ENCODE results near the gene KIAA1328. TPM values are rescaled to one million over a fixed set of nuclear protein-coding genes. Genes with fewer than 3 reads are reported as not detected.
"Not testable (repeated sequence)": the region's sequence is repeated elsewhere in the genome, so short reads cannot be mapped to it uniquely, and the experiment has no call there.

KIAA1328 gene
- total and polyA plus RNA-seq, 4 donors: 2.8 to 48.1 (median 7.0) TPM

- no peak for TF ChIP-seq CTCF (IDR thresholded peaks at IDR 0.05; ENCODE audit: control extremely low read depth, extremely low read depth)
- H3K4me1 ChIP-seq (ENCODE audit: control insufficient read depth in 5 of 5, insufficient read depth in 5 of 5, low read length in 5 of 5): no peaks in the 10 kb centered on the region
- no peak for ATAC-seq (ENCODE audit: insufficient read depth, low FRiP score)
- no peak overlapping the region for H3K4me3 ChIP-seq
- no peak overlapping the region for H3K27ac ChIP-seq (ENCODE audit: low read depth in 1 of 2, low read length in 1 of 2)
- H3K9me3 ChIP-seq (ENCODE audit: control insufficient read depth in 4 of 4, insufficient read depth in 3 of 4, low read length in 3 of 4): peaks cover 0 to 3% (median 0%) of the 10 kb centered on the region in 4 donors
- H3K27me3 ChIP-seq (ENCODE audit: control insufficient read depth in 3 of 3, insufficient read depth in 3 of 3, low read length in 2 of 3): no peaks in the 10 kb centered on the region
- DNase-seq: peak in 1 of 3 donors; percentile 25
- H3K9ac ChIP-seq (ENCODE audit: insufficient read depth in 1 of 2, low read length in 2 of 2): no peak overlapping the region
- peaks cover 0 to 3% (median 0%) of the 10 kb centered on the region in 4 donors for H3K36me3 ChIP-seq (ENCODE audit: control insufficient read depth in 4 of 4, insufficient read depth in 4 of 4, low read length in 4 of 4)
Observed at GRCh38 chr18:36872329-36872728, 43.4 kb downstream of the KIAA1328 start.

GRCh38 chr18:36873826-36874225 is 44.9 kb downstream of the KIAA1328 start:
- not testable (repeated sequence) for H3K36me3 ChIP-seq (ENCODE audit: control insufficient read depth in 4 of 4, insufficient read depth in 4 of 4, low read length in 4 of 4); ATAC-seq (ENCODE audit: insufficient read depth, low FRiP score); H3K27me3 ChIP-seq (ENCODE audit: control insufficient read depth in 3 of 3, insufficient read depth in 3 of 3, low read length in 2 of 3); H3K4me3 ChIP-seq; H3K9ac ChIP-seq (ENCODE audit: insufficient read depth in 1 of 2, low read length in 2 of 2); H3K27ac ChIP-seq (ENCODE audit: low read depth in 1 of 2, low read length in 1 of 2); H3K9me3 ChIP-seq (ENCODE audit: control insufficient read depth in 4 of 4, insufficient read depth in 3 of 4, low read length in 3 of 4); H3K4me1 ChIP-seq (ENCODE audit: control insufficient read depth in 5 of 5, insufficient read depth in 5 of 5, low read length in 5 of 5); DNase-seq

GRCh38 chr18:36879796-36880195 is 50.9 kb downstream of the KIAA1328 start:
- H3K4me3 ChIP-seq; H3K4me1 ChIP-seq (ENCODE audit: control insufficient read depth in 5 of 5, insufficient read depth in 5 of 5, low read length in 5 of 5); H3K9ac ChIP-seq (ENCODE audit: insufficient read depth in 1 of 2, low read length in 2 of 2); ATAC-seq (ENCODE audit: insufficient read depth, low FRiP score); DNase-seq; H3K9me3 ChIP-seq (ENCODE audit: control insufficient read depth in 4 of 4, insufficient read depth in 3 of 4, low read length in 3 of 4); H3K27ac ChIP-seq (ENCODE audit: low read depth in 1 of 2, low read length in 1 of 2); H3K27me3 ChIP-seq (ENCODE audit: control insufficient read depth in 3 of 3, insufficient read depth in 3 of 3, low read length in 2 of 3); H3K36me3 ChIP-seq (ENCODE audit: control insufficient read depth in 4 of 4, insufficient read depth in 4 of 4, low read length in 4 of 4): not testable (repeated sequence)
- WGBS, 2 donors: 91 to 99% methylated on average over 3 of the region's 3 CpGs

- Histone ChIP-seq H3K27ac (ENCODE audit: low read depth in 1 of 2, low read length in 1 of 2) (no peak overlapping the region), H3K36me3 (ENCODE audit: control insufficient read depth in 4 of 4, insufficient read depth in 4 of 4, low read length in 4 of 4) (no peaks in the 10 kb centered on the region), H3K9ac (ENCODE audit: insufficient read depth in 1 of 2, low read length in 2 of 2) (no peak overlapping the region), H3K4me3 (no peak overlapping the region), H3K9me3 (ENCODE audit: control insufficient read depth in 4 of 4, insufficient read depth in 3 of 4, low read length in 3 of 4) (no peaks in the 10 kb centered on the region), H3K4me1 (ENCODE audit: control insufficient read depth in 5 of 5, insufficient read depth in 5 of 5, low read length in 5 of 5) (peaks cover 0 to 23% (median 7%) of the 10 kb centered on the region in 5 donors), H3K27me3 (ENCODE audit: control insufficient read depth in 3 of 3, insufficient read depth in 3 of 3, low read length in 2 of 3) (no peaks in the 10 kb centered on the region)
- ATAC-seq (ENCODE audit: insufficient read depth, low FRiP score) (no peak), DNase-seq (peak; percentile 59 to 85 (median 79))
- 69 to 81% methylated on average over 2 of the region's 2 CpGs for WGBS, 2 donors
- no peak for TF ChIP-seq CTCF (IDR thresholded peaks at IDR 0.05; ENCODE audit: control extremely low read depth, extremely low read depth)
Observed at GRCh38 chr18:36885981-36886380, 57.1 kb downstream of the KIAA1328 start.

- Histone ChIP-seq H3K27ac (ENCODE audit: low read depth in 1 of 2, low read length in 1 of 2) (no peak overlapping the region), H3K36me3 (ENCODE audit: control insufficient read depth in 4 of 4, insufficient read depth in 4 of 4, low read length in 4 of 4) (no peaks in the 10 kb centered on the region), H3K4me1 (ENCODE audit: control insufficient read depth in 5 of 5, insufficient read depth in 5 of 5, low read length in 5 of 5) (peaks cover 0 to 23% (median 7%) of the 10 kb centered on the region in 5 donors), H3K27me3 (ENCODE audit: control insufficient read depth in 3 of 3, insufficient read depth in 3 of 3, low read length in 2 of 3) (no peaks in the 10 kb centered on the region), H3K9me3 (ENCODE audit: control insufficient read depth in 4 of 4, insufficient read depth in 3 of 4, low read length in 3 of 4) (no peaks in the 10 kb centered on the region), H3K9ac (ENCODE audit: insufficient read depth in 1 of 2, low read length in 2 of 2) (no peak overlapping the region), H3K4me3 (no peak overlapping the region)
- no peak for TF ChIP-seq CTCF (IDR thresholded peaks at IDR 0.05; ENCODE audit: control extremely low read depth, extremely low read depth)
- ATAC-seq (ENCODE audit: insufficient read depth, low FRiP score): peak; percentile 80
- peak in 2 of 3 donors; percentile 50 to 71 for DNase-seq
Observed at GRCh38 chr18:36887114-36887513, 58.2 kb downstream of the KIAA1328 start.
